HepG2 (cell line): ENCODE data around the gene VIT. TPM values are rescaled to one million over a fixed set of nuclear protein-coding genes. Genes with fewer than 3 reads are reported as not detected.

Experiments
- ATAC-seq: fragments of 200-7000 bp; cut with Tn5 transposase; 3 replicates; pipeline ENCODE4 v1.9.1; 2020; ENCODE audit warnings: mild to moderate bottlenecking, moderate library complexity
- BruUV-seq: library from RNA; stranded (reverse); fragments of 400-500 nt; replicated peaks from 2 replicates; lab custom pipeline; 2021; lab: Mats Ljungman, UMichigan
- CTCF ChIA-PET: fragments of 300-600 bp; formaldehyde crosslinking; extraction: SDS; loops from one replicate; lab custom pipeline; 2021; ENCODE audit warnings: low total read pairs, inconsistent platforms, low intra/inter-chr PET ratio; lab: Yijun Ruan, JAX
- POLR2A ChIA-PET: fragments of 350-600 bp; sonication (Branson Sonifier 250); formaldehyde crosslinking; loops from one replicate; lab custom pipeline; 2020; ENCODE audit warnings: antibody characterized with exemption, inconsistent platforms; lab: Yijun Ruan, JAX
- DNase-seq: peaks from one replicate; pipeline ENCODE4 v3.0.0-alpha.2; 2015; ENCODE audit warnings: low spot score
- FAIRE-seq: peaks from 3 replicates; lab custom pipeline; 2011; peaks lifted over from hg19 to GRCh38; lab: Jason Lieb, UNC
- H2AFZ ChIP-seq: one replicate; pipeline ENCODE4 v1.6.1; 2011; ENCODE audit warnings: low read length, inconsistent platforms
- H3K27ac ChIP-seq: fragments of 300-600 bp; 3 replicates; pipeline ENCODE4 v1.8.0; 2011; ENCODE audit warnings: mixed run types, mild to moderate bottlenecking, mixed read lengths, low read length, inconsistent platforms; ENCODE audit not compliant: insufficient read depth; ENCODE audit errors: extremely low read length
- H3K27me3 ChIP-seq, 2 experiments: fragments of 200-600 bp in 1 of 2; 2 replicates in 1 of 2; 3 replicates in 1 of 2; pipeline versions ENCODE4 v1.6.0 to v1.8.0; 2011; ENCODE audit warnings: low read length in 2 of 2, mild to moderate bottlenecking in 2 of 2, moderate library complexity in 2 of 2, inconsistent platforms in 1 of 2; ENCODE audit not compliant: insufficient read depth in 2 of 2, control insufficient read depth in 1 of 2
- H3K36me3 ChIP-seq, 2 experiments: fragments of 200-600 bp in 1 of 2; replicated peaks in 1 of 2; 2 replicates in 1 of 2; 3 replicates in 1 of 2; pipeline versions ENCODE4 v1.5.1 to v1.8.0; 2011; ENCODE audit warnings: low read length in 2 of 2, inconsistent platforms in 1 of 2; ENCODE audit not compliant: insufficient read depth in 2 of 2, control insufficient read depth in 1 of 2
- H3K4me1 ChIP-seq: 2 replicates; pipeline ENCODE4 v1.5.1; 2012; ENCODE audit warnings: low read length, inconsistent platforms; ENCODE audit not compliant: insufficient read depth
- H3K4me2 ChIP-seq: 2 replicates; pipeline ENCODE4 v1.6.0; 2011; ENCODE audit warnings: low read depth, low read length, inconsistent platforms
- H3K4me3 ChIP-seq, 3 experiments: fragments of 200-600 bp in 1 of 3; sonication (generic), shearing (Covaris generic) in 1 of 3; replicated peaks in 1 of 3; 2 replicates each; pipeline ENCODE4 v1.5.1; 2011 to 2016; ENCODE audit warnings: low read length in 3 of 3, inconsistent platforms in 2 of 3, low read depth in 2 of 3, mild to moderate bottlenecking in 2 of 3, control low read depth in 1 of 3, mixed read lengths in 1 of 3; ENCODE audit not compliant: insufficient read depth in 1 of 3
- H3K79me2 ChIP-seq: one replicate; pipeline ENCODE4 v1.6.1; 2011; ENCODE audit warnings: low read length, inconsistent platforms; ENCODE audit not compliant: insufficient read depth
- H3K9ac ChIP-seq: 2 replicates; pipeline ENCODE4 v1.6.0; 2011; ENCODE audit warnings: mild to moderate bottlenecking, low read depth, low read length, inconsistent platforms; ENCODE audit not compliant: insufficient read depth
- H3K9me3 ChIP-seq: 2 replicates; pipeline ENCODE4 v1.5.1; 2012; ENCODE audit warnings: mild to moderate bottlenecking, low read length
- H4K20me1 ChIP-seq: 2 replicates; pipeline ENCODE4 v1.6.0; 2011; ENCODE audit warnings: inconsistent platforms, mild to moderate bottlenecking, low read length, moderate library complexity; ENCODE audit not compliant: insufficient read depth
- FIP1L1 ChIP-seq: fragments of 200-400 bp; formaldehyde crosslinking; IDR thresholded peaks from 2 replicates; pipeline ENCODE4 v1.6.1; 2018; ENCODE audit warnings: low read depth, mild to moderate bottlenecking, low read length, moderate library complexity, borderline replicate concordance; ENCODE audit not compliant: insufficient read depth
- FOXC1 ChIP-seq: sonication (generic); formaldehyde crosslinking; IDR thresholded peaks from 2 replicates; pipeline ENCODE4 v1.8.0; 2022; ENCODE audit warnings: mild to moderate bottlenecking, missing genetic modification reagents, borderline replicate concordance
- KLF12 ChIP-seq: sonication (generic); formaldehyde crosslinking; IDR thresholded peaks from 2 replicates; pipeline ENCODE4 v1.4.0; 2020; ENCODE audit warnings: missing genetic modification reagents, borderline replicate concordance
- KLF6 ChIP-seq: IDR thresholded peaks from 2 replicates; pipeline ENCODE4 v1.8.0; 2016; ENCODE audit warnings: missing biosample characterization, missing genetic modification reagents
- KLF9 ChIP-seq: IDR thresholded peaks from 2 replicates; pipeline ENCODE4 v1.6.1; 2016; ENCODE audit warnings: low read depth
- PAWR ChIP-seq: sonication (generic); formaldehyde crosslinking; IDR thresholded peaks from 2 replicates; pipeline ENCODE4 v1.4.0; 2020; ENCODE audit warnings: missing genetic modification reagents, mild to moderate bottlenecking, borderline replicate concordance
- TGIF2 ChIP-seq: IDR thresholded peaks from 2 replicates; pipeline ENCODE4 v1.6.1; 2016; ENCODE audit warnings: control low read depth, missing compliant biosample characterization
- ZNF180 ChIP-seq: sonication (generic); formaldehyde crosslinking; IDR thresholded peaks from 2 replicates; pipeline ENCODE4 v1.4.0; 2020; ENCODE audit warnings: low read depth, missing genetic modification reagents, borderline replicate concordance
- ZNF274 ChIP-seq: sonication (generic); formaldehyde crosslinking; IDR thresholded peaks from 2 replicates; pipeline ENCODE4 v1.5.1; 2020; ENCODE audit warnings: mild to moderate bottlenecking, missing genetic modification reagents
- ZNF441 ChIP-seq: sonication (generic); formaldehyde crosslinking; IDR thresholded peaks from 2 replicates; pipeline ENCODE4 v1.7.0; 2021; ENCODE audit warnings: missing genetic modification reagents, borderline replicate concordance
- ZNF747 ChIP-seq: sonication (generic); formaldehyde crosslinking; IDR thresholded peaks from 2 replicates; pipeline ENCODE4 v1.8.1; 2023; ENCODE audit warnings: missing genetic modification reagents, mild to moderate bottlenecking, borderline replicate concordance
- ZNF839 ChIP-seq: sonication (generic); formaldehyde crosslinking; IDR thresholded peaks from 2 replicates; pipeline ENCODE4 v1.4.0; 2020; ENCODE audit warnings: missing genetic modification reagents, mild to moderate bottlenecking, borderline replicate concordance
- ZSCAN29 ChIP-seq: sonication (generic); formaldehyde crosslinking; conservative IDR thresholded peaks from 2 replicates; pipeline ENCODE4 v1.4.0; 2020; ENCODE audit warnings: mild to moderate bottlenecking, missing genetic modification reagents
- WGBS: methylation state at CpG from one replicate; pipeline ENCODE4 v1.1.6; 2017; ENCODE audit warnings: low lambda C conversion rate; 5-methylcytosine and 5-hydroxymethylcytosine counted together
- in situ Hi-C: cut with HindIII; loops from 2 replicates; pipeline ENCODE4 v1.10.0; 2017; ENCODE audit warnings: low pct_unique_long_range_greater_than_20kb; ENCODE audit not compliant: extremely low pct_ligation_motif_present
- intact Hi-C: fragments of 100-400 bp; cut with micrococcal nuclease; formaldehyde crosslinking; loops from one replicate; pipeline ENCODE4 v1.10.0; 2022; ENCODE audit not compliant: unreplicated experiment
- polyA plus RNA-seq, 8 experiments: library from polyadenylated mRNA; depleted of rRNA in 3 of 8; stranded (reverse) in 7 of 8; unstranded in 1 of 8; fragments of >200 nt; fragmentation: Illumina TruSeq in 4 of 8; extraction: Trizol in 4 of 8; gene quantifications; 2 replicates each; pipeline versions ENCODE4 v1.2.1 to v1.2.3, GENCODE V29; 2011 to 2016; ENCODE audit warnings: low read depth in 4 of 8, missing spikeins in 1 of 8, mixed read lengths in 1 of 8; ENCODE audit not compliant: insufficient read depth in 1 of 8
- total RNA-seq, 5 experiments: library from RNA; depleted of rRNA; stranded (reverse); fragments of >200 nt; fragmentation: Illumina TruSeq; extraction: Trizol; gene quantifications; 2 replicates each; pipeline ENCODE4 v1.2.3, GENCODE V29; 2016; ENCODE audit warnings: low read depth in 1 of 5
- TF ChIP-seq, protein P1 (sequence below), 2 experiments: fragments of 450-650 bp in 1 of 2; sonication (generic) in 1 of 2; formaldehyde crosslinking in 1 of 2; IDR thresholded peaks; 2 replicates each; pipeline versions ENCODE4 v1.6.1 to v1.8.0; 2016 to 2022; ENCODE audit warnings: antibody characterized with exemption in 1 of 2, mild to moderate bottlenecking in 1 of 2, missing genetic modification reagents in 1 of 2

The VIT gene
- total and polyA plus RNA-seq, 2 of the 13 experiments (the other 11 are each of a cell fraction or from before 2014, with no cell fraction given): not detected

DNA sequence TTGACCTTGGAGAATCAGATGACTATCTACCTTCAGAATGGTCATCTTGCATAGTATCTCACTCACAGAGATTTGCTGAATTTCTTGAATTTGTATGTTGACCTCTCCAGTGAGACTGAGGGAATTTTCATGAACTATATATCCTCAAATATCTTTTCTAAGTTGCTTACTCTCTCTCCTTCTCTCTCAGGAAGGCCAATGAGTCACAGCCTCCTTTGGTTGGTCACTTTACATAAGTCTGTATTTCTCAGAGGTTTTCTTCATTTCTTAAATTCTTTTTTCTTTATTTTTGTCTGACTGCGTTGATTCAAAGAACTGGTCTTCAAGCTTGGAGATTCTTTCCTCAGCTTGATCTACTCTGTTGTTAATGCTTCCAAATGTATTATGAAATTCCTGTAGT lies 51.7 kb downstream of the VIT start:
- ATAC-seq (no peak), DNase-seq (no peak), FAIRE-seq (no peak)
- Histone ChIP-seq H3K9ac (no peak overlapping the region), H3K36me3 (no peaks in the 10 kb centered on the region), H3K79me2 (no peaks in the 10 kb centered on the region), H2AFZ (no peak overlapping the region), H3K4me2 (no peak overlapping the region), H3K4me1 (no peaks in the 10 kb centered on the region), H3K4me3 (no peak overlapping the region), H4K20me1 (no peaks in the 10 kb centered on the region), H3K9me3 (no peaks in the 10 kb centered on the region), H3K27ac (no peak overlapping the region), H3K27me3 (peaks cover 0 to 8% of the 10 kb centered on the region in 2 experiments; a peak in 2 of 5 replicates)
- 52% methylated on average over 1 of the region's 1 CpG for WGBS
- intact Hi-C loops: no loop called here
- POLR2A ChIA-PET: no interaction called here
- in situ Hi-C loops: no loop called here
- TF ChIP-seq KLF12 (CRISPR knock-in tag) (no peak), ZNF274 (CRISPR knock-in tag) (no peak), ZNF747 (no peak), ZNF441 (CRISPR knock-in tag) (no peak), TGIF2 (CRISPR knock-in tag) (no peak), KLF6 (CRISPR knock-in tag) (no peak), ZNF839 (CRISPR knock-in tag) (no peak), FOXC1 (CRISPR knock-in tag) (no peak), PAWR (CRISPR knock-in tag) (no peak), ZNF180 (no peak), ZSCAN29 (no peak), KLF9 (no peak), FIP1L1 (no peak)
- TF ChIP-seq, protein P1, sequence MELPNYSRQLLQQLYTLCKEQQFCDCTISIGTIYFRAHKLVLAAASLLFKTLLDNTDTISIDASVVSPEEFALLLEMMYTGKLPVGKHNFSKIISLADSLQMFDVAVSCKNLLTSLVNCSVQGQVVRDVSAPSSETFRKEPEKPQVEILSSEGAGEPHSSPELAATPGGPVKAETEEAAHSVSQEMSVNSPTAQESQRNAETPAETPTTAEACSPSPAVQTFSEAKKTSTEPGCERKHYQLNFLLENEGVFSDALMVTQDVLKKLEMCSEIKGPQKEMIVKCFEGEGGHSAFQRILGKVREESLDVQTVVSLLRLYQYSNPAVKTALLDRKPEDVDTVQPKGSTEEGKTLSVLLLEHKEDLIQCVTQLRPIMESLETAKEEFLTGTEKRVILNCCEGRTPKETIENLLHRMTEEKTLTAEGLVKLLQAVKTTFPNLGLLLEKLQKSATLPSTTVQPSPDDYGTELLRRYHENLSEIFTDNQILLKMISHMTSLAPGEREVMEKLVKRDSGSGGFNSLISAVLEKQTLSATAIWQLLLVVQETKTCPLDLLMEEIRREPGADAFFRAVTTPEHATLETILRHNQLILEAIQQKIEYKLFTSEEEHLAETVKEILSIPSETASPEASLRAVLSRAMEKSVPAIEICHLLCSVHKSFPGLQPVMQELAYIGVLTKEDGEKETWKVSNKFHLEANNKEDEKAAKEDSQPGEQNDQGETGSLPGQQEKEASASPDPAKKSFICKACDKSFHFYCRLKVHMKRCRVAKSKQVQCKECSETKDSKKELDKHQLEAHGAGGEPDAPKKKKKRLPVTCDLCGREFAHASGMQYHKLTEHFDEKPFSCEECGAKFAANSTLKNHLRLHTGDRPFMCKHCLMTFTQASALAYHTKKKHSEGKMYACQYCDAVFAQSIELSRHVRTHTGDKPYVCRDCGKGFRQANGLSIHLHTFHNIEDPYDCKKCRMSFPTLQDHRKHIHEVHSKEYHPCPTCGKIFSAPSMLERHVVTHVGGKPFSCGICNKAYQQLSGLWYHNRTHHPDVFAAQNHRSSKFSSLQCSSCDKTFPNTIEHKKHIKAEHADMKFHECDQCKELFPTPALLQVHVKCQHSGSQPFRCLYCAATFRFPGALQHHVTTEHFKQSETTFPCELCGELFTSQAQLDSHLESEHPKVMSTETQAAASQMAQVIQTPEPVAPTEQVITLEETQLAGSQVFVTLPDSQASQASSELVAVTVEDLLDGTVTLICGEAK (IDR thresholded peaks at IDR 0.05): no peak
- TF ChIP-seq, protein P1 (CRISPR knock-in tag; IDR thresholded peaks at IDR 0.05): no peak
- CTCF ChIA-PET: no interaction called here
- BruUV-seq: no TSS peak
